ACC112 (cell line): Measurements from ENCODE around the gene NPAS3.

Experiments used
- H2AFZ ChIP-seq: fragments of 200-600 bp; sonication (generic); one replicate; pipeline ENCODE4 v1.6.0; 2017; ENCODE audit warnings: antibody characterized with exemption, low read length; ENCODE audit not compliant: unreplicated experiment
- H3K27ac ChIP-seq: fragments of 200-600 bp; sonication (generic); 2 replicates; pipeline ENCODE4 v1.5.1; 2014; ENCODE audit warnings: low read depth, mild to moderate bottlenecking, antibody characterized with exemption, low read length, moderate library complexity
- H3K27me3 ChIP-seq: fragments of 200-600 bp; sonication (generic); 2 replicates; pipeline ENCODE4 v1.6.1; 2014; ENCODE audit warnings: mild to moderate bottlenecking, antibody characterized with exemption, low read length, moderate library complexity, mixed read lengths; ENCODE audit not compliant: insufficient read depth
- H3K36me3 ChIP-seq: fragments of 200-600 bp; sonication (generic); 2 replicates; pipeline ENCODE4 v1.6.1; 2016; ENCODE audit warnings: mild to moderate bottlenecking, antibody characterized with exemption, low read length, moderate library complexity, mixed read lengths; ENCODE audit not compliant: insufficient read depth
- H3K4me1 ChIP-seq: fragments of 200-600 bp; sonication (generic); one replicate; pipeline ENCODE4 v1.6.1; 2016; ENCODE audit warnings: low read length, mixed read lengths; ENCODE audit not compliant: insufficient read depth, unreplicated experiment, control insufficient read depth
- H3K4me3 ChIP-seq: fragments of 200-600 bp; sonication (generic); 2 replicates; pipeline ENCODE4 v1.5.1; 2014; ENCODE audit warnings: mild to moderate bottlenecking, low read depth, low read length
- H3K79me2 ChIP-seq: fragments of 200-600 bp; sonication (generic); one replicate; pipeline ENCODE4 v1.6.0; 2016; ENCODE audit warnings: low read length; ENCODE audit not compliant: control insufficient read depth, unreplicated experiment, insufficient read depth

The NPAS3 gene

GRCh38 chr14:33508126-33509062 lies 569.7 kb downstream of the NPAS3 start:
- no peak overlapping the region for H3K4me3 ChIP-seq
- no peaks in the 10 kb centered on the region for H3K27me3 ChIP-seq
- no peaks in the 10 kb centered on the region for H3K79me2 ChIP-seq
- peaks cover 32% of the 10 kb centered on the region for H3K4me1 ChIP-seq
- no peak overlapping the region for H3K27ac ChIP-seq
- no peak overlapping the region for H2AFZ ChIP-seq
- no peaks in the 10 kb centered on the region for H3K36me3 ChIP-seq

- Histone ChIP-seq H3K79me2 (no peaks in the 10 kb centered on the region), H2AFZ (no peak overlapping the region), H3K27ac (no peak overlapping the region), H3K4me1 (peaks cover 32% of the 10 kb centered on the region), H3K4me3 (no peak overlapping the region), H3K36me3 (no peaks in the 10 kb centered on the region), H3K27me3 (no peaks in the 10 kb centered on the region)
These were observed 570.8 kb downstream of the NPAS3 start for GRCh38 chr14:33509454-33509853.

GRCh38 chr14:33510063-33510481 lies 571.4 kb downstream of the NPAS3 start:
- Histone ChIP-seq H3K4me1 (peaks cover 32% of the 10 kb centered on the region), H3K4me3 (no peak overlapping the region; the same call in 1 of the 2 replicates), H3K79me2 (no peaks in the 10 kb centered on the region), H3K36me3 (no peaks in the 10 kb centered on the region), H3K27me3 (no peaks in the 10 kb centered on the region), H3K27ac (no peak overlapping the region), H2AFZ (no peak overlapping the region)

GRCh38 chr14:33510991-33511390 lies 572.3 kb downstream of the NPAS3 start:
- H3K4me3 ChIP-seq: no peak overlapping the region
- no peaks in the 10 kb centered on the region for H3K27me3 ChIP-seq
- peaks cover 32% of the 10 kb centered on the region for H3K4me1 ChIP-seq
- H3K79me2 ChIP-seq: no peaks in the 10 kb centered on the region
- H2AFZ ChIP-seq: no peak overlapping the region
- no peaks in the 10 kb centered on the region for H3K36me3 ChIP-seq
- no peak overlapping the region for H3K27ac ChIP-seq

- Histone ChIP-seq H3K36me3 (no peaks in the 10 kb centered on the region), H3K79me2 (no peaks in the 10 kb centered on the region), H2AFZ (peak overlapping the region; percentile 79), H3K27ac (peak overlapping the region; percentile 76), H3K4me1 (peaks cover 32% of the 10 kb centered on the region), H3K27me3 (no peaks in the 10 kb centered on the region), H3K4me3 (peak overlapping the region; percentile 23; the same call in 1 of the 2 replicates)
These were observed 573.4 kb downstream of the NPAS3 start for GRCh38 chr14:33511851-33512640.

- Histone ChIP-seq H2AFZ (no peak overlapping the region), H3K27me3 (no peaks in the 10 kb centered on the region), H3K79me2 (no peaks in the 10 kb centered on the region), H3K36me3 (no peaks in the 10 kb centered on the region), H3K27ac (no peak overlapping the region), H3K4me3 (no peak overlapping the region), H3K4me1 (peaks cover 22% of the 10 kb centered on the region)
These were observed 576.8 kb downstream of the NPAS3 start for GRCh38 chr14:33515441-33515840.

- H3K79me2 ChIP-seq: no peaks in the 10 kb centered on the region
- no peak overlapping the region for H2AFZ ChIP-seq
- peaks cover 17% of the 10 kb centered on the region for H3K4me1 ChIP-seq
- H3K27ac ChIP-seq: no peak overlapping the region
- H3K36me3 ChIP-seq: no peaks in the 10 kb centered on the region
- H3K4me3 ChIP-seq: no peak overlapping the region
- no peaks in the 10 kb centered on the region for H3K27me3 ChIP-seq
These were observed 577.2 kb downstream of the NPAS3 start for GRCh38 chr14:33515899-33516298.

GRCh38 chr14:33516898-33517436 lies 578.3 kb downstream of the NPAS3 start:
- H3K36me3 ChIP-seq: no peaks in the 10 kb centered on the region
- H3K27me3 ChIP-seq: no peaks in the 10 kb centered on the region
- no peak overlapping the region for H3K4me3 ChIP-seq
- H2AFZ ChIP-seq: no peak overlapping the region
- H3K27ac ChIP-seq: no peak overlapping the region
- H3K4me1 ChIP-seq: peaks cover 7% of the 10 kb centered on the region
- H3K79me2 ChIP-seq: no peaks in the 10 kb centered on the region

- Histone ChIP-seq H2AFZ (no peak overlapping the region), H3K79me2 (no peaks in the 10 kb centered on the region), H3K27me3 (no peaks in the 10 kb centered on the region)
These were observed 582.5 kb downstream of the NPAS3 start for GRCh38 chr14:33521192-33521591.

GRCh38 chr14:33524244-33524643 lies 585.6 kb downstream of the NPAS3 start:
- Histone ChIP-seq H3K4me1 (peaks cover 26% of the 10 kb centered on the region), H2AFZ (no peak overlapping the region), H3K27ac (no peak overlapping the region), H3K27me3 (no peaks in the 10 kb centered on the region), H3K79me2 (no peaks in the 10 kb centered on the region), H3K36me3 (no peaks in the 10 kb centered on the region), H3K4me3 (no peak overlapping the region)

More at GRCh38 chr14:33521192-33521591, 582.5 kb downstream of the NPAS3 start:
- no peaks in the 10 kb centered on the region for H3K36me3 ChIP-seq
- no peak overlapping the region for H3K4me3 ChIP-seq
- H3K27ac ChIP-seq: no peak overlapping the region
- peaks cover 25% of the 10 kb centered on the region for H3K4me1 ChIP-seq
